ENCODE measurements around the gene ZNF160.
"Not testable (repeated sequence)": the region's sequence is repeated elsewhere in the genome, so short reads cannot be mapped to it uniquely, and the experiment has no call there.

ZNF160 gene

GRCh38 chr19:53096579-53096978, 6.6 kb downstream of the ZNF160 start:
- intact Hi-C loops (cut with DNase I); DNase-seq: not testable (repeated sequence)

GRCh38 chr19:53094754-53095575, 8.3 kb downstream of the ZNF160 start:
- no peak for DNase-seq
- intact Hi-C loops (cut with DNase I), result no loop called here

- DNase-seq, result no peak
- intact Hi-C loops (cut with DNase I), result no loop called here
Measured at GRCh38 chr19:53092723-53093122, 10.5 kb downstream of the ZNF160 start.

- intact Hi-C loops (cut with DNase I), result no loop called here
Measured at GRCh38 chr19:53091413-53092254, 11.6 kb downstream of the ZNF160 start.

GRCh38 chr19:53088091-53088490, 15.1 kb downstream of the ZNF160 start:
- intact Hi-C loops (cut with DNase I), result no loop called here
- DNase-seq, result no peak

More at GRCh38 chr19:53091413-53092254, 11.6 kb downstream of the ZNF160 start:
- no peak for DNase-seq

GRCh38 chr19:53086949-53087348, 16.3 kb downstream of the ZNF160 start:
- intact Hi-C loops (cut with DNase I), result no loop called here
- DNase-seq, result peak in 41 of 42 donors; percentile 5 to 77 (median 45)

- intact Hi-C loops (cut with DNase I), result no loop called here
- no peak for DNase-seq
Measured at GRCh38 chr19:53085496-53085895, 17.7 kb downstream of the ZNF160 start.

- intact Hi-C loops (cut with DNase I), result no loop called here
- no peak for DNase-seq
Measured at GRCh38 chr19:53082929-53083328, 20.3 kb downstream of the ZNF160 start.

- no peak for DNase-seq
- intact Hi-C loops (cut with DNase I), result loop anchor here (10.0 kb wide), 1 partner anchor 55 kb away; the partner anchor contains the start of gene ZNF415
Measured at GRCh38 chr19:53079313-53079924, 23.8 kb downstream of the ZNF160 start.

- intact Hi-C loops (cut with DNase I), result loop anchor here (10.0 kb wide), 1 partner anchor 56 kb away; the partner anchor contains the start of gene ZNF415
- no peak for DNase-seq
Measured at GRCh38 chr19:53078668-53079067, 24.6 kb downstream of the ZNF160 start.

GRCh38 chr19:53076984-53077383, 26.2 kb downstream of the ZNF160 start:
- peak; percentile 41 to 91 (median 77) for DNase-seq

GRCh38 chr19:53068834-53069233, 34.4 kb downstream of the ZNF160 start:
- no peak for DNase-seq
- intact Hi-C loops (cut with DNase I), result no loop called here

More at GRCh38 chr19:53076984-53077383, 26.2 kb downstream of the ZNF160 start:
- intact Hi-C loops (cut with DNase I), result loop anchor here (10.0 kb wide), 1 partner anchor 58 kb away; the partner anchor contains the start of gene ZNF415

GRCh38 chr19:53068199-53068598, 35.0 kb downstream of the ZNF160 start:
- intact Hi-C loops (cut with DNase I), result no loop called here
- DNase-seq, result no peak

GRCh38 chr19:53057904-53058580, 45.2 kb downstream of the ZNF160 start:
- peak in 39 of 42 donors; percentile 12 to 73 (median 44) for DNase-seq
- intact Hi-C loops (cut with DNase I), result no loop called here

GRCh38 chr19:53055117-53055516, 48.1 kb downstream of the ZNF160 start:
- intact Hi-C loops (cut with DNase I), result no loop called here
- DNase-seq, result no peak

GRCh38 chr19:53047379-53047778, 55.8 kb downstream of the ZNF160 start:
- intact Hi-C loops (cut with DNase I), result no loop called here
- no peak for DNase-seq

GRCh38 chr19:53045536-53045935, 57.7 kb downstream of the ZNF160 start:
- DNase-seq, result no peak
- intact Hi-C loops (cut with DNase I), result no loop called here

- no peak for DNase-seq
- intact Hi-C loops (cut with DNase I), result no loop called here
Measured at GRCh38 chr19:53041366-53041765, 61.9 kb downstream of the ZNF160 start.
